ENCODE data around the gene GMNN. TPM values are rescaled to one million over a fixed set of nuclear protein-coding genes. Genes with fewer than 3 reads are reported as not detected.

The GMNN gene
- polyA plus RNA-seq, 2 donors: 10.4 to 18.8 TPM

GRCh38 chr6:24823185-24823584 lies 48.4 kb downstream of the GMNN start:
- no peaks in the 10 kb centered on the region for H3K27me3 ChIP-seq (ENCODE audit: control insufficient read depth in 1 of 2, insufficient read depth in 2 of 2, low read length in 2 of 2)
- H3K27ac ChIP-seq (ENCODE audit: low read depth in 2 of 2, low read length in 1 of 2): no peak overlapping the region
- no peaks in the 10 kb centered on the region for H3K9me3 ChIP-seq (ENCODE audit: control insufficient read depth in 2 of 2, insufficient read depth in 1 of 2, low read depth in 1 of 2, low read length in 1 of 2)
- WGBS, 2 donors: 80 to 93% methylated on average over 2 of the region's 2 CpGs
- H3K36me3 ChIP-seq (ENCODE audit: control insufficient read depth in 2 of 2, insufficient read depth in 2 of 2, low read length in 1 of 2): no peaks in the 10 kb centered on the region
- peaks cover 0 to 5% of the 10 kb centered on the region in 2 donors for H3K4me1 ChIP-seq (ENCODE audit: control insufficient read depth in 2 of 2, insufficient read depth in 2 of 2, low read length in 1 of 2)
- H3K4me3 ChIP-seq (ENCODE audit: low read depth in 1 of 2, low read length in 2 of 2): no peak overlapping the region

- H3K36me3 ChIP-seq (ENCODE audit: control insufficient read depth in 2 of 2, insufficient read depth in 2 of 2, low read length in 1 of 2): no peaks in the 10 kb centered on the region
- H3K9me3 ChIP-seq (ENCODE audit: control insufficient read depth in 2 of 2, insufficient read depth in 1 of 2, low read depth in 1 of 2, low read length in 1 of 2): no peaks in the 10 kb centered on the region
- 79 to 91% methylated on average over 6 of the region's 6 CpGs for WGBS, 2 donors
- H3K27ac ChIP-seq (ENCODE audit: low read depth in 2 of 2, low read length in 1 of 2): no peak overlapping the region
- peaks cover 0 to 5% of the 10 kb centered on the region in 2 donors for H3K4me1 ChIP-seq (ENCODE audit: control insufficient read depth in 2 of 2, insufficient read depth in 2 of 2, low read length in 1 of 2)
- H3K4me3 ChIP-seq (ENCODE audit: low read depth in 1 of 2, low read length in 2 of 2): no peak overlapping the region
- H3K27me3 ChIP-seq (ENCODE audit: control insufficient read depth in 1 of 2, insufficient read depth in 2 of 2, low read length in 2 of 2): no peaks in the 10 kb centered on the region
Observed at GRCh38 chr6:24824142-24824938, 49.6 kb downstream of the GMNN start.

GRCh38 chr6:24825130-24825630 lies 50.4 kb downstream of the GMNN start:
- Histone ChIP-seq H3K4me1 (ENCODE audit: control insufficient read depth in 2 of 2, insufficient read depth in 2 of 2, low read length in 1 of 2) (peaks cover 0 to 5% of the 10 kb centered on the region in 2 donors), H3K27ac (ENCODE audit: low read depth in 2 of 2, low read length in 1 of 2) (no peak overlapping the region), H3K27me3 (ENCODE audit: control insufficient read depth in 1 of 2, insufficient read depth in 2 of 2, low read length in 2 of 2) (no peaks in the 10 kb centered on the region), H3K36me3 (ENCODE audit: control insufficient read depth in 2 of 2, insufficient read depth in 2 of 2, low read length in 1 of 2) (no peaks in the 10 kb centered on the region), H3K4me3 (ENCODE audit: low read depth in 1 of 2, low read length in 2 of 2) (no peak overlapping the region), H3K9me3 (ENCODE audit: control insufficient read depth in 2 of 2, insufficient read depth in 1 of 2, low read depth in 1 of 2, low read length in 1 of 2) (no peaks in the 10 kb centered on the region)
- 50 to 62% methylated on average over 2 of the region's 2 CpGs for WGBS, 2 donors

- H3K27ac ChIP-seq (ENCODE audit: low read depth in 2 of 2, low read length in 1 of 2): peak overlapping the region in 1 of 2 donors; percentile 20
- WGBS, 2 donors: 61 to 66% methylated on average over 3 of the region's 3 CpGs
Observed at GRCh38 chr6:24827162-24827561, 52.4 kb downstream of the GMNN start.

GRCh38 chr6:24827970-24828369 lies 53.2 kb downstream of the GMNN start:
- 72 to 75% methylated on average over 8 of the region's 8 CpGs for WGBS, 2 donors
- Histone ChIP-seq H3K9me3 (ENCODE audit: control insufficient read depth in 2 of 2, insufficient read depth in 1 of 2, low read depth in 1 of 2, low read length in 1 of 2) (no peaks in the 10 kb centered on the region), H3K4me1 (ENCODE audit: control insufficient read depth in 2 of 2, insufficient read depth in 2 of 2, low read length in 1 of 2) (peaks cover 0 to 5% of the 10 kb centered on the region in 2 donors), H3K27me3 (ENCODE audit: control insufficient read depth in 1 of 2, insufficient read depth in 2 of 2, low read length in 2 of 2) (no peaks in the 10 kb centered on the region), H3K27ac (ENCODE audit: low read depth in 2 of 2, low read length in 1 of 2) (no peak overlapping the region), H3K36me3 (ENCODE audit: control insufficient read depth in 2 of 2, insufficient read depth in 2 of 2, low read length in 1 of 2) (no peaks in the 10 kb centered on the region), H3K4me3 (ENCODE audit: low read depth in 1 of 2, low read length in 2 of 2) (no peak overlapping the region)

More at GRCh38 chr6:24827162-24827561, 52.4 kb downstream of the GMNN start:
- H3K27me3 ChIP-seq (ENCODE audit: control insufficient read depth in 1 of 2, insufficient read depth in 2 of 2, low read length in 2 of 2): no peaks in the 10 kb centered on the region
- no peaks in the 10 kb centered on the region for H3K9me3 ChIP-seq (ENCODE audit: control insufficient read depth in 2 of 2, insufficient read depth in 1 of 2, low read depth in 1 of 2, low read length in 1 of 2)
- H3K4me3 ChIP-seq (ENCODE audit: low read depth in 1 of 2, low read length in 2 of 2): no peak overlapping the region
- H3K4me1 ChIP-seq (ENCODE audit: control insufficient read depth in 2 of 2, insufficient read depth in 2 of 2, low read length in 1 of 2): peaks cover 0 to 5% of the 10 kb centered on the region in 2 donors
- H3K36me3 ChIP-seq (ENCODE audit: control insufficient read depth in 2 of 2, insufficient read depth in 2 of 2, low read length in 1 of 2): no peaks in the 10 kb centered on the region

GRCh38 chr6:24829657-24830056 lies 54.9 kb downstream of the GMNN start:
- H3K9me3 ChIP-seq (ENCODE audit: control insufficient read depth in 2 of 2, insufficient read depth in 1 of 2, low read depth in 1 of 2, low read length in 1 of 2): no peaks in the 10 kb centered on the region
- 84 to 93% methylated on average over 3 of the region's 3 CpGs for WGBS, 2 donors
- no peak overlapping the region for H3K4me3 ChIP-seq (ENCODE audit: low read depth in 1 of 2, low read length in 2 of 2)
- no peaks in the 10 kb centered on the region for H3K27me3 ChIP-seq (ENCODE audit: control insufficient read depth in 1 of 2, insufficient read depth in 2 of 2, low read length in 2 of 2)
- H3K27ac ChIP-seq (ENCODE audit: low read depth in 2 of 2, low read length in 1 of 2): no peak overlapping the region
- H3K36me3 ChIP-seq (ENCODE audit: control insufficient read depth in 2 of 2, insufficient read depth in 2 of 2, low read length in 1 of 2): no peaks in the 10 kb centered on the region
- H3K4me1 ChIP-seq (ENCODE audit: control insufficient read depth in 2 of 2, insufficient read depth in 2 of 2, low read length in 1 of 2): peaks cover 0 to 5% of the 10 kb centered on the region in 2 donors

- Histone ChIP-seq H3K27me3 (ENCODE audit: control insufficient read depth in 1 of 2, insufficient read depth in 2 of 2, low read length in 2 of 2) (no peaks in the 10 kb centered on the region), H3K9me3 (ENCODE audit: control insufficient read depth in 2 of 2, insufficient read depth in 1 of 2, low read depth in 1 of 2, low read length in 1 of 2) (no peaks in the 10 kb centered on the region), H3K4me3 (ENCODE audit: low read depth in 1 of 2, low read length in 2 of 2) (no peak overlapping the region), H3K4me1 (ENCODE audit: control insufficient read depth in 2 of 2, insufficient read depth in 2 of 2, low read length in 1 of 2) (peaks cover 0 to 7% of the 10 kb centered on the region in 2 donors), H3K36me3 (ENCODE audit: control insufficient read depth in 2 of 2, insufficient read depth in 2 of 2, low read length in 1 of 2) (no peaks in the 10 kb centered on the region), H3K27ac (ENCODE audit: low read depth in 2 of 2, low read length in 1 of 2) (no peak overlapping the region)
- WGBS, 2 donors: 75 to 78% methylated on average over 10 of the region's 10 CpGs
Observed at GRCh38 chr6:24831771-24832716, 57.3 kb downstream of the GMNN start.

GRCh38 chr6:24832794-24833193 lies 58.1 kb downstream of the GMNN start:
- Histone ChIP-seq H3K9me3 (ENCODE audit: control insufficient read depth in 2 of 2, insufficient read depth in 1 of 2, low read depth in 1 of 2, low read length in 1 of 2) (no peaks in the 10 kb centered on the region), H3K4me1 (ENCODE audit: control insufficient read depth in 2 of 2, insufficient read depth in 2 of 2, low read length in 1 of 2) (peaks cover 0 to 5% of the 10 kb centered on the region in 2 donors), H3K27me3 (ENCODE audit: control insufficient read depth in 1 of 2, insufficient read depth in 2 of 2, low read length in 2 of 2) (no peaks in the 10 kb centered on the region), H3K36me3 (ENCODE audit: control insufficient read depth in 2 of 2, insufficient read depth in 2 of 2, low read length in 1 of 2) (no peaks in the 10 kb centered on the region), H3K4me3 (ENCODE audit: low read depth in 1 of 2, low read length in 2 of 2) (no peak overlapping the region), H3K27ac (ENCODE audit: low read depth in 2 of 2, low read length in 1 of 2) (no peak overlapping the region)
- WGBS, 2 donors: 97% methylated on average over 1 of the region's 1 CpG

GRCh38 chr6:24833711-24834386 lies 59.1 kb downstream of the GMNN start:
- no peaks in the 10 kb centered on the region for H3K9me3 ChIP-seq (ENCODE audit: control insufficient read depth in 2 of 2, insufficient read depth in 1 of 2, low read depth in 1 of 2, low read length in 1 of 2)
- peaks cover 0 to 3% of the 10 kb centered on the region in 2 donors for H3K4me1 ChIP-seq (ENCODE audit: control insufficient read depth in 2 of 2, insufficient read depth in 2 of 2, low read length in 1 of 2)
- 89% methylated on average over 4 of the region's 4 CpGs for WGBS, 2 donors
- H3K36me3 ChIP-seq (ENCODE audit: control insufficient read depth in 2 of 2, insufficient read depth in 2 of 2, low read length in 1 of 2): no peaks in the 10 kb centered on the region
- no peak overlapping the region for H3K27ac ChIP-seq (ENCODE audit: low read depth in 2 of 2, low read length in 1 of 2)
- no peak overlapping the region for H3K4me3 ChIP-seq (ENCODE audit: low read depth in 1 of 2, low read length in 2 of 2)
- H3K27me3 ChIP-seq (ENCODE audit: control insufficient read depth in 1 of 2, insufficient read depth in 2 of 2, low read length in 2 of 2): no peaks in the 10 kb centered on the region

All from esophagus (tissue), 2 donors.